Heart left ventricle (tissue), 13 donors: ENCODE measurements around the gene QRSL1.
"Not testable (repeated sequence)": the region's sequence is repeated elsewhere in the genome, so short reads cannot be mapped to it uniquely, and the experiment has no call there.

Experiments used
- CTCF ChIP-seq, 12 donors: fragments of 200-600 bp; sonication (generic) in 4 of 12; IDR thresholded peaks; one replicate each; pipeline versions ENCODE4 v1.5.0 to v1.8.0; 2018 to 2022; ENCODE audit warnings: antibody characterized with exemption in 12 of 12, mild to moderate bottlenecking in 5 of 12
- POLR2A ChIP-seq, 2 donors: fragments of 450-650 bp; IDR thresholded peaks; one replicate each; pipeline ENCODE4 v1.6.1; 2017; ENCODE audit warnings: antibody characterized with exemption in 2 of 2, mild to moderate bottlenecking in 2 of 2, moderate library complexity in 2 of 2
- donor health status: ischemic (EF 13 %, LVEDD 7.1; RV severe dilation, severe dysfunction).
- donor health status: DM: no; HTN: yes; CAD: no.
- donor health status: DM: no; HTN: no; CAD: no.
- donor health status: ischemic (EF 25% LVEDD 6.9; RV normal size, moderate dysfunction).
- donor health status: ischemic (EF 25% LVEDD 5.7; RV mildly dilated, moderate dysfunction).
- donor health status: ischemic (EF 35%, LVEDD 5.7; RV mildly dilated, moderate dysfunction).
- donor health status: nonischemic (EF 11% LVEDD 7.7; RV severe dilation, severe dysfunction).
- donor health status: DM: yes; HTN: yes; CAD: no.
- donor health status: PGD.
- donor health status: ischemic (EF 29% LVEDD 5.4; RV normal size, mild dysfunction).
- donor health status: nonischemic (EF 23%, LVEDD 6.1; RV moderate dilation, normal function).

DNA sequence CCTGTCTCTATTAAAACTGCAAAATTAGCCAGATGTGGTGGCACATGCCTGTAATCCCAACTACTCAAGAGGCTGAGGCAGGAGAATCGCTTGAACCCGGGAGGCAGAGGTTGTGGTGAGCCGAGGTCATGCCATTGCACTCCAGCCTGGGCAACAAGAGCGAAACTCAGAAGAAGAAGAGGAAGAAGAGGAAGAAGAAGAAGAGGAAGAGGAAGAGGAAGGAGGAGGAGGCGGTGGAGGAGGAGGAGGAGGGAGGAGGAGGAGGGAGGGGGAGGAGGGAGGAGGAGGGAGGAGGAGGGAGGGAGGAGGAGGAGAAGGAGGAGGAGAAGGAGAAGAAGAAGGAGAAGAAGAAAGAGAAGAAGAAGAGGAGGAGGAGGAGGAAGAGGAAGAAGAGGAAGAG lies 40.4 kb upstream of the QRSL1 start:
- TF ChIP-seq CTCF, POLR2A (IDR thresholded peaks at IDR 0.05): not testable (repeated sequence)
